ENCODE measurements around the gene C10orf53.

DNA sequence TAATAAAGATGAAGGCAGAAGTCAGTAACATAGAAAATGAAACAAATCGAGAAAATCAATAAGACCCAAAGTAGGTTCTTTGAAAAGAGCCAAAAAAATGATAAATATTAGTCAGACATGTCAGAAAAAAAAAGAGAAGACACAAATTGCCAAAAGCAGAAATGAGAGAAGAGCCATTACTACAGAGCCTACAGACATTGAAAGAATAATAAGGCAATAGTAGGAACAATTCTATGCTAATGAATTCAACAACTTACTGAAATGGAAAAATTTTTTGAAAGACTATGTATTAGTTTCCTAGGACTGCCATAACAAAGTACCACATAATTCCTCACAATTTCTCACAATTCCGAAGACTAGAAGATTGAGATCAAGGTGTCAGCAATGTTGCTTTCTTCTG lies 47.1 kb downstream of the C10orf53 start:
- TF ChIP-seq CTCF (conservative IDR thresholded peaks at IDR 0.05; ENCODE audit: low read length) (no peak), EZH2phosphoT487 (IDR thresholded peaks at IDR 0.05; ENCODE audit: borderline replicate concordance) (no peak)
